ENCODE results near the gene PGA3. TPM values are rescaled to one million over a fixed set of nuclear protein-coding genes. Genes with fewer than 3 reads are reported as not detected.
A peak's percentile ranks its signal among the peaks of the same experiment; 100 is the strongest.
"Not testable (repeated sequence)": the region's sequence is repeated elsewhere in the genome, so short reads cannot be mapped to it uniquely, and the experiment has no call there.

PGA3 gene
- total RNA-seq, 1 experiment from 2014 or later = not detected

GRCh38 chr11:61204502-61205059, 1.3 kb downstream of the PGA3 start:
- not testable (repeated sequence) for H3K4me3 ChIP-seq; DNase-seq (ENCODE audit: low read depth in 1 of 2, low spot score in 2 of 2); H3K9me3 ChIP-seq (replicated peaks); H3K4me1 ChIP-seq (replicated peaks); H3K27ac ChIP-seq; H3K36me3 ChIP-seq
- H3K27me3 ChIP-seq (replicated peaks) = peaks cover 10% of the 10 kb centered on the region

GRCh38 chr11:61207636-61208310, 4.5 kb downstream of the PGA3 start:
- H3K9me3 ChIP-seq (replicated peaks); H3K36me3 ChIP-seq; H3K27ac ChIP-seq; H3K4me1 ChIP-seq (replicated peaks); H3K4me3 ChIP-seq; DNase-seq (ENCODE audit: low read depth in 1 of 2, low spot score in 2 of 2); H3K27me3 ChIP-seq (replicated peaks): not testable (repeated sequence)

GRCh38 chr11:61210629-61211028, 7.3 kb downstream of the PGA3 start:
- not testable (repeated sequence) for H3K4me1 ChIP-seq (replicated peaks); H3K9me3 ChIP-seq (replicated peaks); H3K36me3 ChIP-seq; DNase-seq (ENCODE audit: low read depth in 1 of 2, low spot score in 2 of 2); H3K4me3 ChIP-seq; H3K27ac ChIP-seq; H3K27me3 ChIP-seq (replicated peaks)

GRCh38 chr11:61211327-61211952, 8.1 kb downstream of the PGA3 start:
- H3K4me1 ChIP-seq (replicated peaks); H3K4me3 ChIP-seq; H3K27ac ChIP-seq; H3K27me3 ChIP-seq (replicated peaks); H3K36me3 ChIP-seq; H3K9me3 ChIP-seq (replicated peaks); DNase-seq (ENCODE audit: low read depth in 1 of 2, low spot score in 2 of 2): not testable (repeated sequence)

GRCh38 chr11:61212202-61212601, 8.9 kb downstream of the PGA3 start:
- not testable (repeated sequence) for DNase-seq (ENCODE audit: low read depth in 1 of 2, low spot score in 2 of 2); H3K4me3 ChIP-seq; H3K4me1 ChIP-seq (replicated peaks); H3K36me3 ChIP-seq; H3K27me3 ChIP-seq (replicated peaks); H3K9me3 ChIP-seq (replicated peaks); H3K27ac ChIP-seq

GRCh38 chr11:61213711-61214324, 10.5 kb downstream of the PGA3 start:
- H3K27ac ChIP-seq; H3K4me1 ChIP-seq (replicated peaks); H3K4me3 ChIP-seq; H3K9me3 ChIP-seq (replicated peaks); DNase-seq (ENCODE audit: low read depth in 1 of 2, low spot score in 2 of 2); H3K36me3 ChIP-seq; H3K27me3 ChIP-seq (replicated peaks): not testable (repeated sequence)

GRCh38 chr11:61218306-61218705, 15.0 kb downstream of the PGA3 start:
- H3K9me3 ChIP-seq (replicated peaks); H3K36me3 ChIP-seq; DNase-seq (ENCODE audit: low read depth in 1 of 2, low spot score in 2 of 2); H3K27me3 ChIP-seq (replicated peaks); H3K4me1 ChIP-seq (replicated peaks); H3K4me3 ChIP-seq; H3K27ac ChIP-seq: not testable (repeated sequence)

GRCh38 chr11:61219016-61219415, 15.7 kb downstream of the PGA3 start:
- H3K4me3 ChIP-seq; H3K27ac ChIP-seq; H3K4me1 ChIP-seq (replicated peaks); H3K36me3 ChIP-seq; H3K9me3 ChIP-seq (replicated peaks); H3K27me3 ChIP-seq (replicated peaks): not testable (repeated sequence)
- peak in 1 of 2 experiments; percentile 13 for DNase-seq (ENCODE audit: low read depth in 1 of 2, low spot score in 2 of 2)

GRCh38 chr11:61222047-61222446, 18.7 kb downstream of the PGA3 start, which contains the start of gene PGA4:
PGA4 (plus strand) TSS chr11:61222347; CDS start chr11:61222401, 54 bp downstream.
- not testable (repeated sequence) for H3K36me3 ChIP-seq; DNase-seq (ENCODE audit: low read depth in 1 of 2, low spot score in 2 of 2); H3K27ac ChIP-seq; H3K4me3 ChIP-seq; H3K27me3 ChIP-seq (replicated peaks); H3K9me3 ChIP-seq (replicated peaks); H3K4me1 ChIP-seq (replicated peaks)

GRCh38 chr11:61222692-61223091, 19.4 kb downstream of the PGA3 start:
- H3K27ac ChIP-seq; H3K27me3 ChIP-seq (replicated peaks); H3K4me3 ChIP-seq; DNase-seq (ENCODE audit: low read depth in 1 of 2, low spot score in 2 of 2); H3K9me3 ChIP-seq (replicated peaks); H3K4me1 ChIP-seq (replicated peaks); H3K36me3 ChIP-seq: not testable (repeated sequence)

GRCh38 chr11:61226457-61227137, 23.3 kb downstream of the PGA3 start:
- H3K27ac ChIP-seq; H3K9me3 ChIP-seq (replicated peaks); H3K4me3 ChIP-seq; H3K4me1 ChIP-seq (replicated peaks); H3K36me3 ChIP-seq; H3K27me3 ChIP-seq (replicated peaks); DNase-seq (ENCODE audit: low read depth in 1 of 2, low spot score in 2 of 2): not testable (repeated sequence)

- H3K36me3 ChIP-seq; H3K9me3 ChIP-seq (replicated peaks); H3K4me3 ChIP-seq; H3K27me3 ChIP-seq (replicated peaks); H3K4me1 ChIP-seq (replicated peaks); H3K27ac ChIP-seq; DNase-seq (ENCODE audit: low read depth in 1 of 2, low spot score in 2 of 2): not testable (repeated sequence)
Measured at GRCh38 chr11:61229458-61229857, 26.1 kb downstream of the PGA3 start.

GRCh38 chr11:61231033-61231432, 27.7 kb downstream of the PGA3 start:
- H3K27me3 ChIP-seq (replicated peaks); H3K4me3 ChIP-seq; H3K4me1 ChIP-seq (replicated peaks); H3K27ac ChIP-seq; H3K9me3 ChIP-seq (replicated peaks); H3K36me3 ChIP-seq; DNase-seq (ENCODE audit: low read depth in 1 of 2, low spot score in 2 of 2): not testable (repeated sequence)

- H3K27me3 ChIP-seq (replicated peaks); H3K36me3 ChIP-seq; H3K4me3 ChIP-seq; DNase-seq (ENCODE audit: low read depth in 1 of 2, low spot score in 2 of 2); H3K27ac ChIP-seq; H3K9me3 ChIP-seq (replicated peaks); H3K4me1 ChIP-seq (replicated peaks): not testable (repeated sequence)
Measured at GRCh38 chr11:61231585-61231984, 28.3 kb downstream of the PGA3 start.
